H1 (cell line): Measurements from ENCODE around the gene TRAPPC3. TPM values are rescaled to one million over a fixed set of nuclear protein-coding genes. Genes with fewer than 3 reads are reported as not detected.

Experiments
- CTCF ChIA-PET: fragments of 300-600 bp; sonication (Branson Sonifier 250); formaldehyde crosslinking; loops from one replicate; lab custom pipeline; 2021; ENCODE audit not compliant: partially characterized antibody; lab: Charles Lee
- POLR2A ChIA-PET: fragments of 300-600 bp; sonication (Branson Sonifier 250); formaldehyde crosslinking; loops from one replicate; lab custom pipeline; 2021; ENCODE audit warnings: inconsistent platforms; ENCODE audit not compliant: partially characterized antibody; lab: Charles Lee
- DNase-seq, 2 experiments: peaks; one replicate each; pipeline versions ENCODE4 v3.0.0 to v3.0.0-alpha.2; 2010 to 2022; ENCODE audit warnings: low spot score in 2 of 2, low read depth in 1 of 2, mixed read lengths in 1 of 2
- FAIRE-seq: peaks from 2 replicates; lab custom pipeline; 2011; peaks lifted over from hg19 to GRCh38; lab: Jason Lieb, UNC
- H2AFZ ChIP-seq: 2 replicates; pipeline ENCODE4 v1.8.1; 2012; ENCODE audit warnings: low read length, inconsistent platforms
- H2AK5ac ChIP-seq: 2 replicates; pipeline ENCODE4 v1.6.1; 2013; ENCODE audit warnings: low read depth, low read length
- H2BK120ac ChIP-seq: replicated peaks from 2 replicates; pipeline ENCODE3; 2013; ENCODE audit warnings: low read depth, low read length, inconsistent platforms
- H2BK12ac ChIP-seq: 2 replicates; pipeline ENCODE4 v1.6.1; 2013; ENCODE audit warnings: low read depth, low read length
- H2BK15ac ChIP-seq: 2 replicates; pipeline ENCODE4 v1.6.1; 2013; ENCODE audit warnings: low read length
- H2BK20ac ChIP-seq: 2 replicates; pipeline ENCODE4 v1.6.1; 2013; ENCODE audit warnings: low read length
- H2BK5ac ChIP-seq: 2 replicates; pipeline ENCODE4 v1.6.1; 2013; ENCODE audit warnings: low read depth, low read length
- H3K14ac ChIP-seq: 2 replicates; pipeline ENCODE4 v1.6.1; 2013; ENCODE audit warnings: inconsistent platforms; ENCODE audit not compliant: insufficient read length
- H3K18ac ChIP-seq: 2 replicates; pipeline ENCODE4 v1.6.1; 2013; ENCODE audit warnings: low read length; ENCODE audit errors: extremely low read depth
- H3K23ac ChIP-seq: 2 replicates; pipeline ENCODE4 v1.6.1; 2013; ENCODE audit warnings: inconsistent platforms; ENCODE audit not compliant: insufficient read length
- H3K23me2 ChIP-seq: 2 replicates; pipeline ENCODE4 v1.6.1; 2013; ENCODE audit warnings: low read depth, low read length
- H3K27ac ChIP-seq: 2 replicates; pipeline ENCODE4 v1.6.1; 2011; ENCODE audit warnings: low read depth, low read length, inconsistent platforms
- H3K27me3 ChIP-seq, 4 experiments: replicated peaks in 1 of 4; 1 replicate in 1 of 4; 2 replicates in 3 of 4; pipeline versions ENCODE4 v1.6.1 to v1.8.1; 2011 to 2013; ENCODE audit warnings: low read length in 3 of 4, mild to moderate bottlenecking in 3 of 4, inconsistent platforms in 2 of 4, mixed read lengths in 2 of 4, moderate library complexity in 1 of 4; ENCODE audit not compliant: control insufficient read depth in 3 of 4, insufficient read depth in 3 of 4; ENCODE audit errors: extremely low read depth in 1 of 4
- H3K36me3 ChIP-seq, 4 experiments: 2 replicates each; pipeline versions ENCODE4 v1.6.1 to v1.8.1; 2011 to 2013; ENCODE audit warnings: mild to moderate bottlenecking in 4 of 4, low read length in 3 of 4, moderate library complexity in 2 of 4, control low read depth in 1 of 4, inconsistent platforms in 1 of 4; ENCODE audit not compliant: insufficient read depth in 4 of 4, control insufficient read depth in 2 of 4
- H3K4ac ChIP-seq: replicated peaks from 2 replicates; pipeline ENCODE3; 2013; ENCODE audit warnings: low read length, low read depth, mixed read lengths, inconsistent platforms; ENCODE audit not compliant: insufficient read length
- H3K4me1 ChIP-seq, 4 experiments: replicated peaks in 1 of 4; 1 replicate in 1 of 4; 2 replicates in 3 of 4; pipeline versions ENCODE4 v1.6.1 to v1.8.1; 2011 to 2013; ENCODE audit warnings: low read length in 3 of 4, inconsistent platforms in 2 of 4, mixed read lengths in 1 of 4; ENCODE audit not compliant: insufficient read depth in 4 of 4, control insufficient read depth in 3 of 4
- H3K4me2 ChIP-seq, 2 experiments: 2 replicates each; pipeline versions ENCODE4 v1.6.1 to v1.8.1; 2011 to 2013; ENCODE audit warnings: low read depth in 2 of 2, low read length in 2 of 2, control low read depth in 1 of 2, inconsistent platforms in 1 of 2, mild to moderate bottlenecking in 1 of 2; ENCODE audit not compliant: insufficient read depth in 1 of 2
- H3K4me3 ChIP-seq, 4 experiments: fragments of 200-600, 300-600 bp in 1 of 4; sonication (generic), shearing (Covaris generic), sonication (Bioruptor Twin) in 1 of 4; 2 replicates each; pipeline versions ENCODE4 v1.5.1 to v1.8.1; 2011 to 2016; ENCODE audit warnings: low read length in 4 of 4, low read depth in 3 of 4, control low read depth in 2 of 4, inconsistent platforms in 2 of 4, mild to moderate bottlenecking in 2 of 4, mixed read lengths in 1 of 4, moderate library complexity in 1 of 4; ENCODE audit not compliant: insufficient read depth in 2 of 4; ENCODE audit errors: extremely low read depth in 1 of 4
- H3K56ac ChIP-seq: replicated peaks from 2 replicates; pipeline ENCODE3; 2013; ENCODE audit warnings: low read depth, mild to moderate bottlenecking, mixed read lengths, low read length, inconsistent platforms; ENCODE audit not compliant: insufficient read length
- H3K79me1 ChIP-seq: 2 replicates; pipeline ENCODE4 v1.6.1; 2013; ENCODE audit warnings: low read depth, low read length, control low read depth
- H3K79me2 ChIP-seq, 2 experiments: 2 replicates each; pipeline versions ENCODE4 v1.6.1 to v1.8.1; 2012 to 2013; ENCODE audit warnings: low read length in 2 of 2, mild to moderate bottlenecking in 2 of 2, inconsistent platforms in 1 of 2; ENCODE audit not compliant: insufficient read depth in 2 of 2, control insufficient read depth in 1 of 2
- H3K9ac ChIP-seq, 4 experiments: replicated peaks in 1 of 4; 1 replicate in 1 of 4; 2 replicates in 3 of 4; pipeline versions ENCODE4 v1.6.1 to v1.8.1; 2011 to 2013; ENCODE audit warnings: low read depth in 3 of 4, low read length in 3 of 4, control low read depth in 2 of 4, mild to moderate bottlenecking in 2 of 4, moderate library complexity in 2 of 4, inconsistent platforms in 1 of 4; ENCODE audit errors: extremely low read depth in 1 of 4
- H3K9me3 ChIP-seq, 2 experiments: 2 replicates each; pipeline versions ENCODE4 v1.6.1 to v1.8.1; 2012 to 2013; ENCODE audit warnings: mild to moderate bottlenecking in 2 of 2, moderate library complexity in 2 of 2, control low read depth in 1 of 2, inconsistent platforms in 1 of 2, low read depth in 1 of 2, low read length in 1 of 2, mixed read lengths in 1 of 2; ENCODE audit not compliant: insufficient read depth in 2 of 2
- H4K20me1 ChIP-seq, 2 experiments: replicated peaks in 1 of 2; 2 replicates each; pipeline versions ENCODE3 to v1.8.1; 2011 to 2013; ENCODE audit warnings: inconsistent platforms in 2 of 2, low read length in 2 of 2, mild to moderate bottlenecking in 1 of 2; ENCODE audit not compliant: insufficient read depth in 2 of 2, control insufficient read depth in 1 of 2
- H4K5ac ChIP-seq: 2 replicates; pipeline ENCODE4 v1.6.1; 2013; ENCODE audit warnings: low read length, low read depth, mixed read lengths, inconsistent platforms; ENCODE audit not compliant: insufficient read length
- H4K8ac ChIP-seq: 2 replicates; pipeline ENCODE4 v1.8.0; 2013; ENCODE audit warnings: mild to moderate bottlenecking, moderate library complexity, low read length, inconsistent platforms; ENCODE audit not compliant: insufficient read depth; ENCODE audit errors: extremely low read depth
- H4K91ac ChIP-seq: replicated peaks from 2 replicates; pipeline ENCODE3; 2013; ENCODE audit warnings: low read length, mixed read lengths, inconsistent platforms; ENCODE audit not compliant: insufficient read length
- BCL11A ChIP-seq, 2 experiments: IDR thresholded peaks; one replicate each; pipeline ENCODE4 v1.6.1; 2011; ENCODE audit warnings: low read depth in 2 of 2, low read length in 2 of 2, mild to moderate bottlenecking in 2 of 2
- EP300 ChIP-seq, 2 experiments: IDR thresholded peaks; 1 replicate in 1 of 2; 2 replicates in 1 of 2; pipeline ENCODE4 v1.6.1; 2011 to 2012; ENCODE audit warnings: low read depth in 2 of 2, low read length in 2 of 2, mild to moderate bottlenecking in 2 of 2, borderline replicate concordance in 1 of 2, inconsistent platforms in 1 of 2, moderate library complexity in 1 of 2
- GTF2F1 ChIP-seq: IDR thresholded peaks from 2 replicates; pipeline ENCODE4 v1.6.1; 2012; ENCODE audit warnings: low read depth, low read length, improper control_type of control experiment, borderline replicate concordance
- HDAC2 ChIP-seq, 2 experiments: fragments of 300-600 bp in 1 of 2; sonication (generic) in 1 of 2; IDR thresholded peaks; 2 replicates each; pipeline ENCODE4 v1.6.1; 2011 to 2012; ENCODE audit warnings: low read depth in 2 of 2, low read length in 2 of 2, mild to moderate bottlenecking in 2 of 2, moderate library complexity in 2 of 2, borderline replicate concordance in 1 of 2, inconsistent platforms in 1 of 2
- JUN ChIP-seq: IDR thresholded peaks from 2 replicates; pipeline ENCODE4 v1.6.1; 2011; ENCODE audit warnings: low read depth, mild to moderate bottlenecking, improper control_type of control experiment, low read length
- KDM4A ChIP-seq: IDR thresholded peaks from one replicate; pipeline ENCODE4 v1.7.1; 2012; ENCODE audit warnings: low read depth, mild to moderate bottlenecking, moderate library complexity, low read length, inconsistent platforms; ENCODE audit not compliant: severe bottlenecking
- POLR2A ChIP-seq, 2 experiments: IDR thresholded peaks; 1 replicate in 1 of 2; 2 replicates in 1 of 2; pipeline ENCODE4 v1.6.1; 2011; ENCODE audit warnings: low read depth in 2 of 2, low read length in 2 of 2, mild to moderate bottlenecking in 2 of 2; ENCODE audit errors: control extremely low read depth in 1 of 2
- SIN3A ChIP-seq, 2 experiments: IDR thresholded peaks in 1 of 2; conservative IDR thresholded peaks in 1 of 2; 2 replicates each; pipeline ENCODE4 v1.6.1; 2011 to 2012; ENCODE audit warnings: low read length in 2 of 2, improper control_type of control experiment in 1 of 2, low read depth in 1 of 2, mild to moderate bottlenecking in 1 of 2
- SP1 ChIP-seq: IDR thresholded peaks from 2 replicates; pipeline ENCODE4 v1.6.1; 2011; ENCODE audit warnings: low read depth, low read length
- WGBS, 2 experiments: shearing (Covaris generic) in 1 of 2; methylation state at CpG; one replicate each; pipeline versions ENCODE4 v1.1.6 to v1.1.7; 2013 to 2015; ENCODE audit warnings: low lambda C conversion rate in 2 of 2, mixed read lengths in 2 of 2, inconsistent platforms in 1 of 2, low coverage in 1 of 2, missing lambda C conversion rate in 1 of 2; ENCODE audit not compliant: insufficient replicate concordance in 2 of 2, insufficient coverage in 1 of 2, insufficient read length in 1 of 2; ENCODE audit errors: extremely low coverage in 1 of 2, missing lambda C conversion rate in 1 of 2; 5-methylcytosine and 5-hydroxymethylcytosine counted together
- polyA plus RNA-seq, 7 experiments: library from polyadenylated mRNA; depleted of rRNA in 3 of 7; stranded (reverse) in 5 of 7; unstranded in 2 of 7; fragments of >200 nt in 5 of 7; fragments of 200-250 nt in 2 of 7; gene quantifications; 1 replicate in 5 of 7; 2 replicates in 1 of 7; 4 replicates in 1 of 7; pipeline versions ENCODE4 v1.2.1 to v1.2.3, GENCODE V29; 2011 to 2013; ENCODE audit warnings: missing spikeins in 2 of 7, mixed read lengths in 2 of 7
- total RNA-seq: library from RNA; stranded (reverse); fragmentation: NEBNext Ultra II Directional; extraction: Animal tissue kit (Norgen Biotek cat#: 25700); gene quantifications from 2 replicates; pipeline ENCODE4 v1.2.1, GENCODE V29; 2021
- TF ChIP-seq, protein P1 (sequence below): IDR thresholded peaks from 2 replicates; pipeline ENCODE4 v1.6.1; 2012; ENCODE audit warnings: inconsistent platforms
- TF ChIP-seq, protein P2 (sequence below): IDR thresholded peaks from 2 replicates; pipeline ENCODE4 v1.6.1; 2011; ENCODE audit warnings: low read length, improper control_type of control experiment

The TRAPPC3 gene
- total and polyA plus RNA-seq, 2 of the 8 experiments (the other 6 are each of a cell fraction or from before 2014, with no cell fraction given): 47.8 to 51.0 TPM

DNA sequence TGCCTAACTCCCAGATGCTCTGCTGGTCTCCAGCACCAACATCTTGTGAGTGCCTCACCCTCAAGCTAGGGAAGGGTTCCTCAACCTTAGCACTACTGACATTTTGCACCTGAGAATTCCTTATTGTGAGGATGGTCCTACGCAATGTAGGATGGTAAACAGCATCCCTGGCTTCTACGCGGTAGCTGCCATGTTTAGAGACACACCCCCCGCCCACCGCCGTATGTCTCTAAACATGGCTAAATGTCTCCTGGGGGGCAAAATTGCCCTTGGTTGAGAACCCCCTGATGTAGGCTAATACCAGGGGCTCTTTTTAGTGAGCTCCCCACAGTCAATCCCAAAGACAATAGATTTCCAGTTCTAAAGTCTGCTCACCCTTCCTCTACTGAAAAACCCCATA lies 4.2 kb upstream of the TRAPPC3 start:
- H4K8ac ChIP-seq: no peak overlapping the region
- FAIRE-seq (no peak), DNase-seq (no peak)
- POLR2A ChIA-PET: interaction anchor here (0.8 to 5.4 kb wide), 3 partner anchors 7 to 153 kb away, joined by 4 to 49 read pairs (median 21); partner anchors contain the start of gene SH3D21
- H3K27me3 ChIP-seq: peaks cover 11 to 29% (median 25%) of the 10 kb centered on the region in 4 experiments
- H3K4me2 ChIP-seq: no peak overlapping the region
- no peak overlapping the region for H2AK5ac ChIP-seq
- no peak overlapping the region for H3K14ac ChIP-seq
- H3K79me1 ChIP-seq: peaks cover 12% of the 10 kb centered on the region
- no peak overlapping the region for H3K18ac ChIP-seq
- WGBS, 2 experiments: 92% methylated on average over 6 of the region's 6 CpGs; no CpG with 5 or more reads in 1 of the 2 experiments
- H4K91ac ChIP-seq: no peak overlapping the region
- H4K20me1 ChIP-seq: peaks cover 0 to 5% of the 10 kb centered on the region in 2 experiments
- no peaks in the 10 kb centered on the region for H3K9me3 ChIP-seq
- CTCF ChIA-PET: interaction anchor here (1.0 to 10.1 kb wide), 7 partner anchors 9 to 147 kb away, joined by 3 to 261 read pairs (median 8); no protein-coding TSS in a partner anchor
- H2BK12ac ChIP-seq: no peak overlapping the region
- no peak overlapping the region for H3K4me3 ChIP-seq
- no peak overlapping the region for H3K4ac ChIP-seq
- no peaks in the 10 kb centered on the region for H3K36me3 ChIP-seq
- no peak overlapping the region for H4K5ac ChIP-seq
- peaks cover 11 to 30% (median 23%) of the 10 kb centered on the region in 4 experiments for H3K4me1 ChIP-seq
- no peak overlapping the region for H2BK20ac ChIP-seq
- no peak overlapping the region for H2AFZ ChIP-seq
- H3K23ac ChIP-seq: no peak overlapping the region
- peaks cover 15% of the 10 kb centered on the region for H3K23me2 ChIP-seq
- H3K27ac ChIP-seq: no peak overlapping the region
- H2BK120ac ChIP-seq: no peak overlapping the region
- no peak overlapping the region for H3K56ac ChIP-seq
- peaks cover 0 to 11% of the 10 kb centered on the region in 2 experiments; a peak in 1 of 4 replicates for H3K79me2 ChIP-seq
- no peak overlapping the region for H3K9ac ChIP-seq
- H2BK15ac ChIP-seq: no peak overlapping the region
- no peak overlapping the region for H2BK5ac ChIP-seq
- no peak for TF ChIP-seq SP1
- TF ChIP-seq, protein P1, sequence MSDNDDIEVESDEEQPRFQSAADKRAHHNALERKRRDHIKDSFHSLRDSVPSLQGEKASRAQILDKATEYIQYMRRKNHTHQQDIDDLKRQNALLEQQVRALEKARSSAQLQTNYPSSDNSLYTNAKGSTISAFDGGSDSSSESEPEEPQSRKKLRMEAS: no peak
- TF ChIP-seq, protein P2, sequence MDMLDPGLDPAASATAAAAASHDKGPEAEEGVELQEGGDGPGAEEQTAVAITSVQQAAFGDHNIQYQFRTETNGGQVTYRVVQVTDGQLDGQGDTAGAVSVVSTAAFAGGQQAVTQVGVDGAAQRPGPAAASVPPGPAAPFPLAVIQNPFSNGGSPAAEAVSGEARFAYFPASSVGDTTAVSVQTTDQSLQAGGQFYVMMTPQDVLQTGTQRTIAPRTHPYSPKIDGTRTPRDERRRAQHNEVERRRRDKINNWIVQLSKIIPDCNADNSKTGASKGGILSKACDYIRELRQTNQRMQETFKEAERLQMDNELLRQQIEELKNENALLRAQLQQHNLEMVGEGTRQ: no peak
- no peak for TF ChIP-seq BCL11A (IDR thresholded peaks at IDR 0.05; ENCODE audit: low read depth in 2 of 2, low read length in 2 of 2)
- TF ChIP-seq JUN: no peak
- TF ChIP-seq SIN3A (conservative IDR thresholded peaks at IDR 0.05 in 1 of 2, IDR thresholded peaks at IDR 0.05 in 1 of 2; ENCODE audit: low read depth in 1 of 2, low read length in 2 of 2): no peak
- no peak for TF ChIP-seq HDAC2 (IDR thresholded peaks at IDR 0.05; ENCODE audit: borderline replicate concordance in 1 of 2, low read depth in 2 of 2, low read length in 2 of 2)
- no peak for TF ChIP-seq KDM4A
- TF ChIP-seq POLR2A (IDR thresholded peaks at IDR 0.05; ENCODE audit: control extremely low read depth in 1 of 2, low read depth in 2 of 2, low read length in 2 of 2): no peak
- no peak for TF ChIP-seq GTF2F1
- no peak for TF ChIP-seq EP300 (IDR thresholded peaks at IDR 0.05; ENCODE audit: borderline replicate concordance in 1 of 2, low read depth in 2 of 2, low read length in 2 of 2)
